Lower leg skin (tissue), 3 donors: ENCODE data around the gene ME2.

Experiments used
- POLR2A ChIP-seq, 2 donors: fragments of 450-650 bp; IDR thresholded peaks; one replicate each; pipeline ENCODE4 v1.6.1; 2016 to 2017; ENCODE audit warnings: antibody characterized with exemption in 2 of 2, mild to moderate bottlenecking in 1 of 2, moderate library complexity in 1 of 2
- TF ChIP-seq, protein P1 (sequence below), 3 donors: fragments of 450-650 bp; IDR thresholded peaks; one replicate each; pipeline ENCODE4 v1.5.1; 2016; ENCODE audit warnings: antibody characterized with exemption in 3 of 3, mild to moderate bottlenecking in 3 of 3, moderate library complexity in 2 of 3

DNA sequence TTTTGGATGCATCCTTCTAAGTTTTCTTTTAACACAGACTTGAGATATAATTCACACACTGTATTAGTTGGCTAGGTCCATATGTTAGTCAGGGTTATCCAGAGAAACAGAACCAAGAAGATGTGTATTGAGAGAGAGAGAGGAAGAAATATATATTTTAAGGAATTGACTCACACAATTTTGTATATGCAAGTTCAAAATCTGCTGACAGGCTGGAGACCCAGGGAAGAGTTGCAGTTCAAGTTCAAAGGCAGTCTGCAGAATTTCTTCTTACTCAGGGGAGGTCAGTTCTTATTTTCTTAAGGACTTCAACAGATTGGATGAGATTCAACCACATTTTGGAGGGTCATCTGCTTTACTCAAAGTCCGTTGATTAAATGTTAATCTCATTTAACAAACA is 36.1 kb upstream of the ME2 start:
- TF ChIP-seq, protein P1, sequence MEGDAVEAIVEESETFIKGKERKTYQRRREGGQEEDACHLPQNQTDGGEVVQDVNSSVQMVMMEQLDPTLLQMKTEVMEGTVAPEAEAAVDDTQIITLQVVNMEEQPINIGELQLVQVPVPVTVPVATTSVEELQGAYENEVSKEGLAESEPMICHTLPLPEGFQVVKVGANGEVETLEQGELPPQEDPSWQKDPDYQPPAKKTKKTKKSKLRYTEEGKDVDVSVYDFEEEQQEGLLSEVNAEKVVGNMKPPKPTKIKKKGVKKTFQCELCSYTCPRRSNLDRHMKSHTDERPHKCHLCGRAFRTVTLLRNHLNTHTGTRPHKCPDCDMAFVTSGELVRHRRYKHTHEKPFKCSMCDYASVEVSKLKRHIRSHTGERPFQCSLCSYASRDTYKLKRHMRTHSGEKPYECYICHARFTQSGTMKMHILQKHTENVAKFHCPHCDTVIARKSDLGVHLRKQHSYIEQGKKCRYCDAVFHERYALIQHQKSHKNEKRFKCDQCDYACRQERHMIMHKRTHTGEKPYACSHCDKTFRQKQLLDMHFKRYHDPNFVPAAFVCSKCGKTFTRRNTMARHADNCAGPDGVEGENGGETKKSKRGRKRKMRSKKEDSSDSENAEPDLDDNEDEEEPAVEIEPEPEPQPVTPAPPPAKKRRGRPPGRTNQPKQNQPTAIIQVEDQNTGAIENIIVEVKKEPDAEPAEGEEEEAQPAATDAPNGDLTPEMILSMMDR (IDR thresholded peaks at IDR 0.05), result no peak
- no peak for TF ChIP-seq POLR2A (IDR thresholded peaks at IDR 0.05)
